ENCODE data around the gene PLPP4.
A peak's percentile ranks its signal among the peaks of the same experiment; 100 is the strongest.

PLPP4 gene

DNA sequence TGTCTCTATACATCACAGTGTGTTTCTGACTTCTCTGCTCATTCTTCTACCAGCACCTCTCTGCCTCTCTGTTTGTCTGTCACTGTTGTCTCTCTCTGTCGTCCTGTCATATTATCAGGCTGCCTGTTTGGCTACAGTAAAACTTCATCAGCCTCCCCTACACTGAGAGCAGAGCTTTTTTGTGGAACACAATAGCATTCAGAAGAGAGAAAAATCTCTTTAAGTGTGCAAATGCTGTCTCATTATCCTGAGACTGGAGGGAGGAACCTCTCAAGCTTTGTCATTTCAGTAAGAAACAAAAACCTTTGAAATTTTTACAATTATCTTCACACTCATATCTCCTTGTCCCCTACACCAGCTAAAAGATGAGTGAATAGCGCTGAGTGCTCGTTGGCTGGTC is 148.4 kb downstream of the PLPP4 start:
- TF ChIP-seq GLIS3 (CRISPR knock-in tag; IDR thresholded peaks at IDR 0.05), result no peak
- no peak for TF ChIP-seq OSR1 (CRISPR knock-in tag; IDR thresholded peaks at IDR 0.05)
- no peak for TF ChIP-seq ZC3H10 (CRISPR knock-in tag; IDR thresholded peaks at IDR 0.05)
- TF ChIP-seq TCF4 (CRISPR knock-in tag; IDR thresholded peaks at IDR 0.05; ENCODE audit: borderline replicate concordance), result no peak
- TF ChIP-seq ZNF70 (CRISPR knock-in tag; IDR thresholded peaks at IDR 0.05), result no peak
- TF ChIP-seq ZFP3 (CRISPR knock-in tag; IDR thresholded peaks at IDR 0.05), result no peak
- TF ChIP-seq ZNF8 (CRISPR knock-in tag; IDR thresholded peaks at IDR 0.05), result no peak
- TF ChIP-seq ESRRG (CRISPR knock-in tag; IDR thresholded peaks at IDR 0.05), result no peak
- no peak for TF ChIP-seq ISL1 (CRISPR knock-in tag; IDR thresholded peaks at IDR 0.05)
- TF ChIP-seq ZFP30 (CRISPR knock-in tag; IDR thresholded peaks at IDR 0.05), result no peak
- no peak for TF ChIP-seq CSDC2 (CRISPR knock-in tag; IDR thresholded peaks at IDR 0.05)
- TF ChIP-seq, protein P1, sequence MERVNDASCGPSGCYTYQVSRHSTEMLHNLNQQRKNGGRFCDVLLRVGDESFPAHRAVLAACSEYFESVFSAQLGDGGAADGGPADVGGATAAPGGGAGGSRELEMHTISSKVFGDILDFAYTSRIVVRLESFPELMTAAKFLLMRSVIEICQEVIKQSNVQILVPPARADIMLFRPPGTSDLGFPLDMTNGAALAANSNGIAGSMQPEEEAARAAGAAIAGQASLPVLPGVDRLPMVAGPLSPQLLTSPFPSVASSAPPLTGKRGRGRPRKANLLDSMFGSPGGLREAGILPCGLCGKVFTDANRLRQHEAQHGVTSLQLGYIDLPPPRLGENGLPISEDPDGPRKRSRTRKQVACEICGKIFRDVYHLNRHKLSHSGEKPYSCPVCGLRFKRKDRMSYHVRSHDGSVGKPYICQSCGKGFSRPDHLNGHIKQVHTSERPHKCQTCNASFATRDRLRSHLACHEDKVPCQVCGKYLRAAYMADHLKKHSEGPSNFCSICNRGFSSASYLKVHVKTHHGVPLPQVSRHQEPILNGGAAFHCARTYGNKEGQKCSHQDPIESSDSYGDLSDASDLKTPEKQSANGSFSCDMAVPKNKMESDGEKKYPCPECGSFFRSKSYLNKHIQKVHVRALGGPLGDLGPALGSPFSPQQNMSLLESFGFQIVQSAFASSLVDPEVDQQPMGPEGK (CRISPR knock-in tag; IDR thresholded peaks at IDR 0.05; ENCODE audit: borderline replicate concordance), result no peak
- ATAC-seq, result no peak

DNA sequence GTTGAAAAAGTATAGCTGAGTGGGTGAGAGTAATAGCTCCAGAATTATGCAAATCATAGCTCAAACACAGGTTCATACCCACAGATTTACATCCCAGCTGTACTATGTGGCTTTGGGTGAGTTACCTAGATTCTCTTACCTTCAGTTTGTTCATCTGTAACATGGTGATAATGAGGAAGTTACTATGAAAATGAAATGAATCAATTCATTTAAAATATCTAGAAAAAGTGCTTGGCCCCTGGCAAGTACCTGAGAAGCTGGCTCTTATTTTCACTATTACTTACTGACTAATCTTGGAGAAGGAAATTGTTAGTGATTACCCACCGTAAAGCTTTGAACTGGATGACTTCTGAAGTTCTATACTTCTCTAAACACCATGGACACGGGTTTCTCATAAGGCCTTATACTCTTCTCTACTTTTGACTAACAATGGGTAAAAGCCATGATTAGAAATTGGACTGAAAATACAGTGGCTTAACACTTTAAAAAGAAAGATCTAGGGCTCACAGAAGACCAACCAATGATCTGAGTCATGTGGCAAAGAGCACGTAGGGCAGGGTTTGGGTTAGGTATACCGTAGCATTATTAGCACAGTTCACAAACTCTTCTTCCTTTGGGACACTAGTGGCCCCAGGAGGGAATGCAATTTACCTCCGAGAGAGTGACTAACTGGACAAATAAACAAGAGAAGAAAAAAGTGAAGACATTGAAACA is 149.2 kb downstream of the PLPP4 start:
- ATAC-seq, result no peak
- no peak for TF ChIP-seq ESRRG (CRISPR knock-in tag; IDR thresholded peaks at IDR 0.05)
- no peak for TF ChIP-seq ARNTL (CRISPR knock-in tag; IDR thresholded peaks at IDR 0.05; ENCODE audit: borderline replicate concordance, low read depth)
- TF ChIP-seq, protein P1 (CRISPR knock-in tag; IDR thresholded peaks at IDR 0.05; ENCODE audit: borderline replicate concordance), result no peak
- TF ChIP-seq, protein P2, sequence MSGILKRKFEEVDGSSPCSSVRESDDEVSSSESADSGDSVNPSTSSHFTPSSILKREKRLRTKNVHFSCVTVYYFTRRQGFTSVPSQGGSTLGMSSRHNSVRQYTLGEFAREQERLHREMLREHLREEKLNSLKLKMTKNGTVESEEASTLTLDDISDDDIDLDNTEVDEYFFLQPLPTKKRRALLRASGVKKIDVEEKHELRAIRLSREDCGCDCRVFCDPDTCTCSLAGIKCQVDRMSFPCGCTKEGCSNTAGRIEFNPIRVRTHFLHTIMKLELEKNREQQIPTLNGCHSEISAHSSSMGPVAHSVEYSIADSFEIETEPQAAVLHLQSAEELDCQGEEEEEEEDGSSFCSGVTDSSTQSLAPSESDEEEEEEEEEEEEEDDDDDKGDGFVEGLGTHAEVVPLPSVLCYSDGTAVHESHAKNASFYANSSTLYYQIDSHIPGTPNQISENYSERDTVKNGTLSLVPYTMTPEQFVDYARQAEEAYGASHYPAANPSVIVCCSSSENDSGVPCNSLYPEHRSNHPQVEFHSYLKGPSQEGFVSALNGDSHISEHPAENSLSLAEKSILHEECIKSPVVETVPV (CRISPR knock-in tag; IDR thresholded peaks at IDR 0.05), result no peak
- TF ChIP-seq PPARA (CRISPR knock-in tag; IDR thresholded peaks at IDR 0.05; ENCODE audit: borderline replicate concordance), result no peak
- TF ChIP-seq, protein P3, sequence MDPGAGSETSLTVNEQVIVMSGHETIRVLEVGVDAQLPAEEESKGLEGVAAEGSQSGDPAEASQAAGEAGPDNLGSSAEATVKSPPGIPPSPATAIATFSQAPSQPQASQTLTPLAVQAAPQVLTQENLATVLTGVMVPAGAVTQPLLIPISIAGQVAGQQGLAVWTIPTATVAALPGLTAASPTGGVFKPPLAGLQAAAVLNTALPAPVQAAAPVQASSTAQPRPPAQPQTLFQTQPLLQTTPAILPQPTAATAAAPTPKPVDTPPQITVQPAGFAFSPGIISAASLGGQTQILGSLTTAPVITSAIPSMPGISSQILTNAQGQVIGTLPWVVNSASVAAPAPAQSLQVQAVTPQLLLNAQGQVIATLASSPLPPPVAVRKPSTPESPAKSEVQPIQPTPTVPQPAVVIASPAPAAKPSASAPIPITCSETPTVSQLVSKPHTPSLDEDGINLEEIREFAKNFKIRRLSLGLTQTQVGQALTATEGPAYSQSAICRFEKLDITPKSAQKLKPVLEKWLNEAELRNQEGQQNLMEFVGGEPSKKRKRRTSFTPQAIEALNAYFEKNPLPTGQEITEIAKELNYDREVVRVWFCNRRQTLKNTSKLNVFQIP (CRISPR knock-in tag; IDR thresholded peaks at IDR 0.05; ENCODE audit: borderline replicate concordance, low read depth), result no peak
- TF ChIP-seq ZC3H10 (CRISPR knock-in tag; IDR thresholded peaks at IDR 0.05), result no peak
- no peak for TF ChIP-seq GLIS3 (CRISPR knock-in tag; IDR thresholded peaks at IDR 0.05)
- no peak for TF ChIP-seq SNAI2 (CRISPR knock-in tag; IDR thresholded peaks at IDR 0.05)
- TF ChIP-seq ISL1 (CRISPR knock-in tag; IDR thresholded peaks at IDR 0.05), result no peak
- no peak for TF ChIP-seq ZNF70 (CRISPR knock-in tag; IDR thresholded peaks at IDR 0.05)
- no peak for TF ChIP-seq ZFP30 (CRISPR knock-in tag; IDR thresholded peaks at IDR 0.05)
- TF ChIP-seq RARB (CRISPR knock-in tag; IDR thresholded peaks at IDR 0.05), result no peak
- TF ChIP-seq TOX (CRISPR knock-in tag; IDR thresholded peaks at IDR 0.05; ENCODE audit: borderline replicate concordance), result no peak
- TF ChIP-seq ZFP3 (CRISPR knock-in tag; IDR thresholded peaks at IDR 0.05), result no peak
- TF ChIP-seq TCF4 (CRISPR knock-in tag; IDR thresholded peaks at IDR 0.05; ENCODE audit: borderline replicate concordance), result no peak

DNA sequence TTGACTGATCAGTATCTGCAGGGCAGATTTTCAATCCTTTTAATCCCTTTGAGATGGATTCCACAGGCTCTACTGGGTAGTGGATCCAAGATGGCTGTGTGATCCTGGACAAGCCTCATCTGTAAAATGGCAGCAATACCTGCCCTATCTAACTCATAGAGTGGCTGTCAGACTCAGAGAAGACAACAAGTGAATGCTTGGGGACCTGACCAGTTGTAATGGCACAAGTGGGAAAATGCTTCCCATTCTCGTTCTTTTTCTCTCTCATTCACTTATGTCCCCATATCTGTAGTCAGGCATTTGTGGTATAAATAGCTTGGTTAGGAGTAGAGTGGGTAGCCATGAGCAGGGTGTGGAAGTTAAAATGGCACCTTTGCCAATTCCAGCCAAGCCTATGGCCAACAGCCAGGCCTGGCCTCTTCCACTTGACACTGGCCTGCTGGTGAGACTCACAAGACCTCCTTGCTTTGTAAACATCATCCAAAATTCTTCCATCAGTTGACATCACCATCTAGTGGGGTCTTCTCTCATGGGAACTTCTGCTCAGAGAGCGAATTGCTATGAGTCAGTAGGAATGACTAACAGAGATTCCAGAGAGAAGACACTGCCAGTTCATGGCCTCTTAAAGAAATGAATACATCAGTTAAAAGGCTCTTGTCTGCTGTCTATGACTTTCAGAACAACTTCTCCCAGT is 150.1 kb downstream of the PLPP4 start:
- TF ChIP-seq, protein P2 (CRISPR knock-in tag; IDR thresholded peaks at IDR 0.05), result no peak
- no peak for TF ChIP-seq ZC3H10 (CRISPR knock-in tag; IDR thresholded peaks at IDR 0.05)
- no peak for TF ChIP-seq ZNF8 (CRISPR knock-in tag; IDR thresholded peaks at IDR 0.05)
- 0 out of 2 replicates have a peak, but pooled peaks have one; percentile 22 for TF ChIP-seq ISL1 (CRISPR knock-in tag; IDR thresholded peaks at IDR 0.05)
- no peak for TF ChIP-seq RARB (CRISPR knock-in tag; IDR thresholded peaks at IDR 0.05)
- peak; percentile 85 for ATAC-seq

Measured in SK-N-SH treated with all-trans-retinoic acid at 6 μM for 48 hours (cell line).